ENCODE measurements around the gene MAML2.

Gene MAML2

GRCh38 chr11:96366024-96366423 is 23.0 kb upstream of the MAML2 start:
- Histone ChIP-seq H3K4me3 (replicated peaks; ENCODE audit: insufficient read depth, low read length) (no peak overlapping the region), H3K27me3 (ENCODE audit: insufficient read depth, poor library complexity, severe bottlenecking) (no peaks in the 10 kb centered on the region), H3K27ac (replicated peaks) (no peak overlapping the region)
- DNase-seq (ENCODE audit: low read depth in 1 of 2, low spot score in 1 of 2), result no peak
- TF ChIP-seq SPI1 (IDR thresholded peaks at IDR 0.05; ENCODE audit: borderline replicate concordance, low read depth) (no peak), POLR2AphosphoS5 (IDR thresholded peaks at IDR 0.05; ENCODE audit: low read depth) (no peak), GABPA (IDR thresholded peaks at IDR 0.05; ENCODE audit: low read depth) (no peak), REST (IDR thresholded peaks at IDR 0.05; ENCODE audit: insufficient replicate concordance, low read depth) (no peak)

GRCh38 chr11:96365493-96365892 is 22.5 kb upstream of the MAML2 start:
- TF ChIP-seq GABPA (IDR thresholded peaks at IDR 0.05; ENCODE audit: low read depth) (no peak), CTCF (IDR thresholded peaks at IDR 0.05; ENCODE audit: insufficient read depth, low read length) (no peak), SPI1 (IDR thresholded peaks at IDR 0.05; ENCODE audit: borderline replicate concordance, low read depth) (no peak), POLR2AphosphoS5 (IDR thresholded peaks at IDR 0.05; ENCODE audit: low read depth) (no peak), REST (IDR thresholded peaks at IDR 0.05; ENCODE audit: insufficient replicate concordance, low read depth) (no peak)
- H3K27me3 ChIP-seq (ENCODE audit: insufficient read depth, poor library complexity, severe bottlenecking), result no peaks in the 10 kb centered on the region
- no peak for DNase-seq (ENCODE audit: low read depth in 1 of 2, low spot score in 1 of 2)
- no peak overlapping the region for H3K27ac ChIP-seq (replicated peaks)
- H3K4me3 ChIP-seq (replicated peaks; ENCODE audit: insufficient read depth, low read length), result no peak overlapping the region

GRCh38 chr11:96361778-96362177 is 18.8 kb upstream of the MAML2 start:
- no peak for DNase-seq (ENCODE audit: low read depth in 1 of 2, low spot score in 1 of 2)
- no peak for TF ChIP-seq CTCF (IDR thresholded peaks at IDR 0.05; ENCODE audit: insufficient read depth, low read length)
- no peak for TF ChIP-seq SPI1 (IDR thresholded peaks at IDR 0.05; ENCODE audit: borderline replicate concordance, low read depth)
- TF ChIP-seq POLR2AphosphoS5 (IDR thresholded peaks at IDR 0.05; ENCODE audit: low read depth), result no peak
- no peak for TF ChIP-seq GABPA (IDR thresholded peaks at IDR 0.05; ENCODE audit: low read depth)
- TF ChIP-seq REST (IDR thresholded peaks at IDR 0.05; ENCODE audit: insufficient replicate concordance, low read depth), result no peak
- no peaks in the 10 kb centered on the region for H3K27me3 ChIP-seq (ENCODE audit: insufficient read depth, poor library complexity, severe bottlenecking)
- H3K4me3 ChIP-seq (replicated peaks; ENCODE audit: insufficient read depth, low read length), result no peak overlapping the region
- H3K27ac ChIP-seq (replicated peaks), result no peak overlapping the region

Data from HL-60 (cell line).